DMS114 treated with DMSO at 0.1 percent for 48 hours (cell line): ENCODE measurements around the gene THSD7B.
"Not testable (repeated sequence)": the region's sequence is repeated elsewhere in the genome, so short reads cannot be mapped to it uniquely, and the experiment has no call there.

Experiments used
- DNase-seq: peaks from one replicate; lab custom pipeline; 2025; ENCODE audit not compliant: unreplicated experiment; lab: John Stamatoyannopoulos, UW

Gene THSD7B

GRCh38 chr2:137521653-137522619 lies 756.6 kb downstream of the THSD7B start:
- no peak for DNase-seq

- DNase-seq: no peak
Observed at GRCh38 chr2:137522620-137523011, 757.3 kb downstream of the THSD7B start.

GRCh38 chr2:137523931-137524330 lies 758.6 kb downstream of the THSD7B start:
- no peak for DNase-seq

GRCh38 chr2:137525132-137525531 lies 759.8 kb downstream of the THSD7B start:
- no peak for DNase-seq

GRCh38 chr2:137525641-137526190 lies 760.4 kb downstream of the THSD7B start:
- DNase-seq: no peak

GRCh38 chr2:137535897-137536296 lies 770.6 kb downstream of the THSD7B start:
- DNase-seq: no peak

GRCh38 chr2:137539336-137539735 lies 774.0 kb downstream of the THSD7B start:
- no peak for DNase-seq

GRCh38 chr2:137547842-137548241 lies 782.5 kb downstream of the THSD7B start:
- no peak for DNase-seq

GRCh38 chr2:137566387-137566786 lies 801.0 kb downstream of the THSD7B start:
- no peak for DNase-seq

- no peak for DNase-seq
Observed at GRCh38 chr2:137570484-137570883, 805.1 kb downstream of the THSD7B start.

GRCh38 chr2:137587834-137588233 lies 822.5 kb downstream of the THSD7B start:
- DNase-seq: not testable (repeated sequence)

- not testable (repeated sequence) for DNase-seq
Observed at GRCh38 chr2:137588578-137588977, 823.2 kb downstream of the THSD7B start.

- no peak for DNase-seq
Observed at GRCh38 chr2:137590102-137590501, 824.8 kb downstream of the THSD7B start.

- no peak for DNase-seq
Observed at GRCh38 chr2:137607722-137608318, 842.5 kb downstream of the THSD7B start.

- no peak for DNase-seq
Observed at GRCh38 chr2:137638932-137639331, 873.6 kb downstream of the THSD7B start.

- DNase-seq: no peak
Observed at GRCh38 chr2:137644731-137645130, 879.4 kb downstream of the THSD7B start.

GRCh38 chr2:137654046-137654445 lies 888.7 kb downstream of the THSD7B start:
- no peak for DNase-seq

- DNase-seq: no peak
Observed at GRCh38 chr2:137655814-137656213, 890.5 kb downstream of the THSD7B start.

GRCh38 chr2:137658433-137658832 lies 893.1 kb downstream of the THSD7B start:
- no peak for DNase-seq

- DNase-seq: peak; percentile 12
Observed at GRCh38 chr2:137659616-137660015, 894.3 kb downstream of the THSD7B start.

GRCh38 chr2:137670111-137670510 lies 904.8 kb downstream of the THSD7B start:
- no peak for DNase-seq

- no peak for DNase-seq
Observed at GRCh38 chr2:137672989-137673552, 907.7 kb downstream of the THSD7B start.
